OCI-LY7 (cell line): ENCODE measurements around the gene TCEANC. TPM values are rescaled to one million over a fixed set of nuclear protein-coding genes. Genes with fewer than 3 reads are reported as not detected.

Experiments used
- BruUV-seq: library from RNA; stranded (reverse); fragments of 400-500 nt; replicated peaks from 2 replicates; lab custom pipeline; 2021; lab: Mats Ljungman, UMichigan
- CTCF ChIA-PET: fragments of 300-600 bp; sonication (Branson Sonifier 250); formaldehyde crosslinking; loops from one replicate; lab custom pipeline; 2022; ENCODE audit warnings: antibody characterized with exemption; ENCODE audit not compliant: unreplicated experiment; lab: Charles Lee
- POLR2A ChIA-PET: fragments of 300-600 bp; sonication (Branson Sonifier 250); formaldehyde crosslinking; loops from one replicate; lab custom pipeline; 2022; ENCODE audit warnings: antibody characterized with exemption; lab: Charles Lee
- DNase-seq: peaks from one replicate; pipeline ENCODE4 v3.0.0-alpha.2; 2015; ENCODE audit warnings: low spot score
- H2AFZ ChIP-seq: fragments of 200-600 bp; sonication (generic), shearing (Covaris generic); 2 replicates; pipeline ENCODE4 v1.6.1; 2014; ENCODE audit warnings: mild to moderate bottlenecking, antibody characterized with exemption, low read length, moderate library complexity
- H3K27ac ChIP-seq: fragments of 200-600 bp; sonication (generic); 2 replicates; pipeline ENCODE4 v1.5.1; 2014; ENCODE audit warnings: mixed run types, low read depth, mild to moderate bottlenecking, moderate library complexity, low read length, inconsistent platforms; ENCODE audit not compliant: poor library complexity, severe bottlenecking
- H3K36me3 ChIP-seq: fragments of 200-600 bp; sonication (generic); 2 replicates; pipeline ENCODE4 v1.6.1; 2014; ENCODE audit warnings: mild to moderate bottlenecking, antibody characterized with exemption, low read length, moderate library complexity, mixed read lengths; ENCODE audit not compliant: insufficient read depth
- H3K4me1 ChIP-seq: fragments of 200-600 bp; sonication (generic); 2 replicates; pipeline ENCODE4 v1.5.1; 2014; ENCODE audit warnings: mild to moderate bottlenecking, low read length; ENCODE audit not compliant: insufficient read depth, poor library complexity, severe bottlenecking
- H3K4me2 ChIP-seq: fragments of 200-600 bp; sonication (generic); 2 replicates; pipeline ENCODE4 v1.6.1; 2014; ENCODE audit warnings: mild to moderate bottlenecking, low read length
- H3K4me3 ChIP-seq: fragments of 200-600 bp; sonication (generic); 2 replicates; pipeline ENCODE4 v1.5.1; 2014; ENCODE audit warnings: mild to moderate bottlenecking, low read depth, low read length; ENCODE audit not compliant: poor library complexity, severe bottlenecking
- H3K79me2 ChIP-seq: fragments of 200-600 bp; sonication (generic); 2 replicates; pipeline ENCODE4 v1.6.1; 2016; ENCODE audit warnings: low read depth, mild to moderate bottlenecking, low read length, moderate library complexity, mixed read lengths; ENCODE audit not compliant: insufficient read depth
- H3K9me2 ChIP-seq: fragments of 200-600 bp; sonication (generic); 2 replicates; pipeline ENCODE4 v1.6.1; 2016; ENCODE audit warnings: mild to moderate bottlenecking, low read length, mixed read lengths; ENCODE audit not compliant: insufficient read depth
- H3K9me3 ChIP-seq: fragments of 200-600 bp; sonication (generic); 2 replicates; pipeline ENCODE4 v1.6.1; 2014; ENCODE audit warnings: mild to moderate bottlenecking, mixed run types, low read length, mixed read lengths
- H4K20me1 ChIP-seq: fragments of 200-600 bp; sonication (generic); 2 replicates; pipeline ENCODE4 v1.6.1; 2014; ENCODE audit warnings: mild to moderate bottlenecking, antibody characterized with exemption, low read length, moderate library complexity, mixed read lengths; ENCODE audit not compliant: insufficient read depth
- EZH2phosphoT487 ChIP-seq: fragments of 200-600 bp; sonication (generic); IDR thresholded peaks from 2 replicates; pipeline ENCODE4 v1.6.1; 2018; ENCODE audit warnings: low read depth, borderline replicate concordance, mild to moderate bottlenecking, mixed run types, antibody characterized with exemption, low read length, moderate library complexity, mixed read lengths
- intact Hi-C: fragments of 100-400 bp; cut with micrococcal nuclease; formaldehyde crosslinking; loops from one replicate; pipeline ENCODE4 v1.10.0; 2022; ENCODE audit not compliant: unreplicated experiment
- total RNA-seq, 2 experiments: library from RNA; depleted of rRNA in 1 of 2; stranded (reverse); fragments of >200 nt in 1 of 2; shearing (Covaris generic) in 1 of 2; gene quantifications; 2 replicates each; pipeline ENCODE4 v1.2.3, GENCODE V29; 2014 to 2022
- TF ChIP-seq, protein P1 (sequence below): fragments of 200-600 bp; sonication (generic); conservative IDR thresholded peaks from 2 replicates; pipeline ENCODE4 v1.5.1; 2014; ENCODE audit warnings: mild to moderate bottlenecking, antibody characterized with exemption, low read length, moderate library complexity, mixed read lengths

The TCEANC gene
- total RNA-seq, 2 experiments from 2014 or later = 4.0 to 4.5 TPM

DNA sequence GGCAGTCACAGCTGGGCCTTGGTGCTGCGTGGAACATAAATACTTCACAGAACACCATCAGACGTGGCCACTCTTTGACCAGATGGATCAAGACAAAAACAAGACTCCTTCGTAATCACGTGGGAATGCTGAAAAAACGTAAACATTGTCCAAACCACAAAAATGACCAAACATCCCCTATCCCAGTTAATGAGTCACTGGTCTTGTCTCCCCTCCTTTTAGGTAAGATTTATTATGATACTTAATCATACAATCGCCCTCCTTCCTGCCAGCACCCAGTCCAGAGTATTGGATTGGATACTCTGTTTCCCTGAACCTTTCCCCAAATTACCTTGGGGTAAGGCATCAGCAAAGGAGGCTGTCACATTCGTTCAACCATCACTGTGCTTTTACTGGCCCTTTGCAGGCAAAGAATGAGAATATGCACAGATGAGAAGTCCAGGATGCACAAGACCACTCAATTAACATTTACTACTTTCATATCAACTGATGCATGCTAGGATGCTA, 601 bp upstream of the TCEANC start:
- Histone ChIP-seq H3K4me1 (peaks cover 20% of the 10 kb centered on the region), H3K4me2 (peak overlapping the region; percentile 99), H3K27ac (peak overlapping the region; percentile 84), H4K20me1 (no peaks in the 10 kb centered on the region), H3K9me3 (no peaks in the 10 kb centered on the region), H3K9me2 (no peaks in the 10 kb centered on the region), H3K79me2 (peaks cover 12% of the 10 kb centered on the region; the same call in 1 of the 2 replicates), H3K4me3 (peak overlapping the region; percentile 80), H2AFZ (peak overlapping the region; percentile 92; the same call in 1 of the 2 replicates), H3K36me3 (no peaks in the 10 kb centered on the region)
- TF ChIP-seq EZH2phosphoT487 = no peak
- TF ChIP-seq, protein P1, sequence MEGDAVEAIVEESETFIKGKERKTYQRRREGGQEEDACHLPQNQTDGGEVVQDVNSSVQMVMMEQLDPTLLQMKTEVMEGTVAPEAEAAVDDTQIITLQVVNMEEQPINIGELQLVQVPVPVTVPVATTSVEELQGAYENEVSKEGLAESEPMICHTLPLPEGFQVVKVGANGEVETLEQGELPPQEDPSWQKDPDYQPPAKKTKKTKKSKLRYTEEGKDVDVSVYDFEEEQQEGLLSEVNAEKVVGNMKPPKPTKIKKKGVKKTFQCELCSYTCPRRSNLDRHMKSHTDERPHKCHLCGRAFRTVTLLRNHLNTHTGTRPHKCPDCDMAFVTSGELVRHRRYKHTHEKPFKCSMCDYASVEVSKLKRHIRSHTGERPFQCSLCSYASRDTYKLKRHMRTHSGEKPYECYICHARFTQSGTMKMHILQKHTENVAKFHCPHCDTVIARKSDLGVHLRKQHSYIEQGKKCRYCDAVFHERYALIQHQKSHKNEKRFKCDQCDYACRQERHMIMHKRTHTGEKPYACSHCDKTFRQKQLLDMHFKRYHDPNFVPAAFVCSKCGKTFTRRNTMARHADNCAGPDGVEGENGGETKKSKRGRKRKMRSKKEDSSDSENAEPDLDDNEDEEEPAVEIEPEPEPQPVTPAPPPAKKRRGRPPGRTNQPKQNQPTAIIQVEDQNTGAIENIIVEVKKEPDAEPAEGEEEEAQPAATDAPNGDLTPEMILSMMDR = no peak
- CTCF ChIA-PET = no interaction called here
- DNase-seq = no peak
- TSS peak; percentile 80 for BruUV-seq
- intact Hi-C loops = loop anchor here (2.0 kb wide), 2 partner anchors 82 to 378 kb away; partner anchors contain the start of genes OFD1 and TRAPPC2
- POLR2A ChIA-PET = interaction anchor here (0.6 kb wide), 1 partner anchor 695 kb away, joined by 3 read pairs; no protein-coding TSS in a partner anchor

- TSS peak; percentile 74 for BruUV-seq
- Histone ChIP-seq H3K9me2 (no peaks in the 10 kb centered on the region), H4K20me1 (no peaks in the 10 kb centered on the region), H3K4me2 (peak overlapping the region; percentile 89), H3K27ac (peak overlapping the region; percentile 84), H3K9me3 (no peaks in the 10 kb centered on the region), H3K4me1 (peaks cover 23% of the 10 kb centered on the region), H3K4me3 (peak overlapping the region; percentile 80), H3K79me2 (peaks cover 12% of the 10 kb centered on the region; the same call in 1 of the 2 replicates), H2AFZ (no peak overlapping the region), H3K36me3 (no peaks in the 10 kb centered on the region)
- ChIA-PET CTCF (no interaction called here), POLR2A (interaction anchor here (0.9 kb wide), 1 partner anchor 77 kb away, joined by 3 read pairs; no protein-coding TSS in a partner anchor)
- no peak for DNase-seq
- TF ChIP-seq EZH2phosphoT487 = no peak
- TF ChIP-seq, protein P1 = no peak
- intact Hi-C loops = no loop called here
Observed at GRCh38 chrX:13654116-13654515, 1.2 kb downstream of the TCEANC start.

DNA sequence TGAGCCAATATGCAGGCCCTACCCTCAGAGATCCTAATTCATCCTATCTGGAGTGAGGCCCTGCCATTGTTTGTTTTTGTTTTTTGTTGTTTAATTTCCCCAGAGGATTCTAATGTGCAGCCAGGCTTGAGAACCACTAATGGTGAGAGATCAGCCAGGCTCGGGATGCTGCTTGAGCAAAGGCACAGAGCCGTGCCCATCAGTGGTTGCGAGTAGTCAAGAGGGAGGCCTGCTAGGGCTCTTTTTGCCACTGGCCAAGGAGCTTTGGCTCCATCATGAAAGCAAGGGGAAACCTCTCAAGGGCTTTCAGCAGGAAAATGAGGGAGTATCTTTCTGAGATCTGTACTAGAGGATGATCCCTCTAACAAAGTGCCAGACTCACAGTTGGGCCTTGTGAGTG, 2.7 kb downstream of the TCEANC start:
- H3K4me1 ChIP-seq = peaks cover 26% of the 10 kb centered on the region
- no TSS peak for BruUV-seq
- H4K20me1 ChIP-seq = no peaks in the 10 kb centered on the region
- no peak overlapping the region for H2AFZ ChIP-seq
- no peak for DNase-seq
- H3K4me3 ChIP-seq = no peak overlapping the region
- no peak overlapping the region for H3K4me2 ChIP-seq
- no peak overlapping the region for H3K27ac ChIP-seq
- ChIA-PET CTCF (no interaction called here), POLR2A (interaction anchor here (1.3 kb wide), 1 partner anchor 33 kb away, joined by 4 read pairs; the partner anchor contains the start of gene RAB9A)
- peaks cover 12% of the 10 kb centered on the region; the same call in 1 of the 2 replicates for H3K79me2 ChIP-seq
- H3K9me3 ChIP-seq = no peaks in the 10 kb centered on the region
- no peaks in the 10 kb centered on the region for H3K9me2 ChIP-seq
- H3K36me3 ChIP-seq = peaks cover 9% of the 10 kb centered on the region
- intact Hi-C loops = loop anchor here (5.0 kb wide), 1 partner anchor 197 kb away; no protein-coding TSS in a partner anchor
- TF ChIP-seq, protein P1 = no peak
- no peak for TF ChIP-seq EZH2phosphoT487
